Tibial nerve (tissue), 4 donors: ENCODE measurements around the gene TUBE1. TPM values are rescaled to one million over a fixed set of nuclear protein-coding genes. Genes with fewer than 3 reads are reported as not detected.

Experiments used
- DNase-seq, 2 donors: peaks; one replicate each; pipeline ENCODE4 v3.0.0-alpha.2; 2019; ENCODE audit warnings: low spot score in 2 of 2
- H3K27ac ChIP-seq, 4 donors: fragments of 200-600 bp; sonication (generic) in 3 of 4; one replicate each; pipeline ENCODE4 v1.5.1; 2017 to 2019; ENCODE audit warnings: mild to moderate bottlenecking in 1 of 4
- H3K27me3 ChIP-seq, 2 donors: fragments of 200-600 bp; sonication (generic) in 1 of 2; one replicate each; pipeline versions ENCODE4 v1.5.1 to v1.6.0; 2017 to 2019
- H3K36me3 ChIP-seq, 3 donors: fragments of 200-600 bp; sonication (generic); one replicate each; pipeline ENCODE4 v1.5.1; 2018 to 2019
- H3K4me1 ChIP-seq, 4 donors: fragments of 200-600 bp; sonication (generic) in 3 of 4; one replicate each; pipeline ENCODE4 v1.5.1; 2017 to 2019
- H3K4me3 ChIP-seq, 4 donors: fragments of 200-600 bp; sonication (generic) in 3 of 4; one replicate each; pipeline ENCODE4 v1.5.1; 2017 to 2019; ENCODE audit warnings: mild to moderate bottlenecking in 1 of 4, moderate library complexity in 1 of 4
- H3K9me3 ChIP-seq, 4 donors: fragments of 200-600 bp; sonication (generic) in 3 of 4; one replicate each; pipeline ENCODE4 v1.5.1; 2017 to 2019
- CTCF ChIP-seq, 5 experiments: fragments of 200-600 bp in 3 of 5; fragments of 450-650 bp in 2 of 5; sonication (generic) in 3 of 5; IDR thresholded peaks; one replicate each; pipeline ENCODE4 v1.5.1; 2016 to 2019; ENCODE audit warnings: antibody characterized with exemption in 5 of 5, mild to moderate bottlenecking in 3 of 5, moderate library complexity in 2 of 5
- EP300 ChIP-seq, 2 donors: sonication (generic); formaldehyde crosslinking; IDR thresholded peaks; one replicate each; pipeline ENCODE4 v1.6.1; 2017; ENCODE audit warnings: antibody characterized with exemption in 2 of 2, mild to moderate bottlenecking in 1 of 2
- POLR2A ChIP-seq, 2 donors: fragments of 450-650 bp; IDR thresholded peaks; one replicate each; pipeline ENCODE4 v1.6.1; 2017; ENCODE audit warnings: antibody characterized with exemption in 2 of 2, mild to moderate bottlenecking in 2 of 2, moderate library complexity in 2 of 2
- WGBS, 2 donors: methylation state at CpG; one replicate each; pipeline ENCODE4 v1.1.5; 2018; 5-methylcytosine and 5-hydroxymethylcytosine counted together
- total RNA-seq, 4 donors: library from RNA; depleted of rRNA; stranded (reverse); fragments of >200 nt; gene quantifications; one replicate each; pipeline ENCODE4 v1.1.0, GENCODE V29; 2016

TUBE1 gene
- total RNA-seq, result 10 to 100 TPM; 47.2 to 64.5 (median 50.7) TPM

- H3K4me3 ChIP-seq, result peak within 1 kb of the TSS; percentile 70 to 87 (median 77)
- peaks cover 0 to 29% (median 5%) of the 10 kb centered on the region in 4 donors for H3K4me1 ChIP-seq
- H3K27ac ChIP-seq, result peak within 1 kb of the TSS; percentile 76 to 90 (median 86)
- H3K9me3 ChIP-seq, result no peaks in the 10 kb centered on the region
- peak; percentile 77 to 83 for DNase-seq
- H3K27me3 ChIP-seq, result no peaks in the 10 kb centered on the region
- WGBS, 2 donors, result 0 to 1% methylated on average over 51 to 55 of the region's 60 CpGs
- peaks cover 0 to 22% (median 0%) of the 10 kb centered on the region in 3 donors for H3K36me3 ChIP-seq
- TF ChIP-seq POLR2A (IDR thresholded peaks at IDR 0.05), result peak; percentile 54 to 77
- TF ChIP-seq CTCF (IDR thresholded peaks at IDR 0.05), result peak in 2 of 5 experiments; percentile 27 to 33
- peak; percentile 63 to 92 for TF ChIP-seq EP300 (IDR thresholded peaks at IDR 0.05)
These were observed at the start of gene TUBE1, which contains the start of gene FAM229B for GRCh38 chr6:112087136-112087911. TSS of gene TUBE1 (minus strand) at chr6:112087482. CDS start at chr6:112087434, 48 bp downstream. TSS of gene FAM229B (plus strand) at chr6:112087591. CDS start at chr6:112099284, 11,693 bp downstream.

- DNase-seq, result no peak
- no peak overlapping the region for H3K4me3 ChIP-seq
- no peaks in the 10 kb centered on the region for H3K27me3 ChIP-seq
- TF ChIP-seq CTCF (IDR thresholded peaks at IDR 0.05) (no peak), POLR2A (IDR thresholded peaks at IDR 0.05) (no peak), EP300 (IDR thresholded peaks at IDR 0.05) (no peak)
- peaks cover 0 to 99% (median 0%) of the 10 kb centered on the region in 3 donors for H3K36me3 ChIP-seq
- no peaks in the 10 kb centered on the region for H3K4me1 ChIP-seq
- 77 to 83% methylated on average over 3 of the region's 3 CpGs for WGBS, 2 donors
- H3K27ac ChIP-seq, result no peak overlapping the region
- H3K9me3 ChIP-seq, result no peaks in the 10 kb centered on the region
These were observed 43.6 kb upstream of the TUBE1 start for GRCh38 chr6:112130878-112131277.

GRCh38 chr6:112128208-112128607 lies 40.9 kb upstream of the TUBE1 start:
- Histone ChIP-seq H3K36me3 (peaks cover 0 to 96% (median 0%) of the 10 kb centered on the region in 3 donors), H3K4me1 (peaks cover 0 to 2% (median 0%) of the 10 kb centered on the region in 4 donors), H3K9me3 (no peaks in the 10 kb centered on the region), H3K4me3 (no peak overlapping the region), H3K27ac (peak overlapping the region in 1 of 4 donors; percentile 4), H3K27me3 (no peaks in the 10 kb centered on the region)
- DNase-seq, result no peak
- WGBS, 2 donors, result 52 to 57% methylated on average over 5 of the region's 5 CpGs
- TF ChIP-seq EP300 (IDR thresholded peaks at IDR 0.05), result no peak
- no peak for TF ChIP-seq CTCF (IDR thresholded peaks at IDR 0.05)
- no peak for TF ChIP-seq POLR2A (IDR thresholded peaks at IDR 0.05)

- Histone ChIP-seq H3K9me3 (no peaks in the 10 kb centered on the region), H3K27me3 (no peaks in the 10 kb centered on the region), H3K4me1 (peaks cover 0 to 5% (median 0%) of the 10 kb centered on the region in 4 donors), H3K4me3 (no peak overlapping the region), H3K36me3 (peaks cover 0 to 96% (median 7%) of the 10 kb centered on the region in 3 donors), H3K27ac (no peak overlapping the region)
- DNase-seq, result no peak
- 88 to 89% methylated on average over 1 of the region's 1 CpG for WGBS, 2 donors
- no peak for TF ChIP-seq EP300 (IDR thresholded peaks at IDR 0.05)
- TF ChIP-seq POLR2A (IDR thresholded peaks at IDR 0.05), result no peak
- TF ChIP-seq CTCF (IDR thresholded peaks at IDR 0.05), result no peak
These were observed 36.7 kb upstream of the TUBE1 start for GRCh38 chr6:112123982-112124381.

GRCh38 chr6:112122756-112123155 lies 35.5 kb upstream of the TUBE1 start:
- H3K36me3 ChIP-seq, result peaks cover 0 to 96% (median 7%) of the 10 kb centered on the region in 3 donors
- H3K27ac ChIP-seq, result peak overlapping the region in 1 of 4 donors; percentile 18
- TF ChIP-seq POLR2A (IDR thresholded peaks at IDR 0.05) (no peak), EP300 (IDR thresholded peaks at IDR 0.05) (no peak)

More at GRCh38 chr6:112122756-112123155, 35.5 kb upstream of the TUBE1 start:
- no peak overlapping the region for H3K4me3 ChIP-seq
- H3K27me3 ChIP-seq, result no peaks in the 10 kb centered on the region
- 69 to 77% methylated on average over 2 of the region's 2 CpGs for WGBS, 2 donors
- H3K9me3 ChIP-seq, result no peaks in the 10 kb centered on the region
- no peak for DNase-seq
- H3K4me1 ChIP-seq, result peaks cover 0 to 5% (median 0%) of the 10 kb centered on the region in 4 donors
